Measurements from ENCODE around the gene SDF4.
A peak's percentile ranks its signal among the peaks of the same experiment; 100 is the strongest.
"Not testable (repeated sequence)": the region's sequence is repeated elsewhere in the genome, so short reads cannot be mapped to it uniquely, and the experiment has no call there.

Gene SDF4

DNA sequence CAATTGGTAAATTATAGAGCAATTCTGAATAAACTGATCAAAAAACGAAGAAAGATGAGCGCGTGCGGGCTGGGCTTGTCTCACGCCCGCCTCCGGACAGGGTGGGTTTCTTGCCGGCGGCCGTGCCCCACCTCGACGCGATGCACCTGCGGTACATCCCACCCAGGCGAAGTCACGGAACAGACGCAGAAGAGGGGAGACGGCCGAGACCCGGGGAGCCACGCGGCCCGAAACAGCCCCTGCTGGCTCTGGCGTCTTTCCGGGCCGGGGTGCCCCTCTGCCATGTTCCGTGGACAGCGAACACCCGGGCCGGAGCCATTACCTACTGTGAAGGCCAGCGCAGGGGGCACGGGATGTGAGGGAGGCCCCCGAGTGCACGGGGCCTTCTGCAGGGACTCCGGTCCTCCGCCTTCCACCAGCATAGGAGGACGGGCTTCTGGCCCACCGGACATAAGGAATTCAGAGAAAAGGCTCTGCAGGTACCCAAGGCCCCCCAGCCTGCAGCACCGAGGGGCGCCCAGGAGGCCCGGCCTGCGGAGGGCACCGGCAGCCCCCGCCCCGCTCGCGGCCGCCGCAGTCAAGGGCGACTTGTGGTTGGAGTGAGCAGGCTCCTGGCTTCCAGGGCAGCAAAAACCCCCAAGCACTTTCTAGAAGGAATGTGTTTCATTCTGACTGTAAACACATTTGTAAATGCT is 22.3 kb upstream of the SDF4 start:
- H3K36me3 Mint-ChIP-seq, result peaks cover 37 to 45% of the 10 kb centered on the region in 2 donors
- H3K4me3 Mint-ChIP-seq, result no peak overlapping the region
- H3K27ac Mint-ChIP-seq, result no peak overlapping the region
- DNase-seq (no peak), ATAC-seq (replicated peaks) (no peak)
- peaks cover 14 to 31% of the 10 kb centered on the region in 2 donors for H3K4me1 Mint-ChIP-seq
- no peaks in the 10 kb centered on the region for H3K9me3 Mint-ChIP-seq
- H3K27me3 Mint-ChIP-seq, result no peaks in the 10 kb centered on the region

DNA sequence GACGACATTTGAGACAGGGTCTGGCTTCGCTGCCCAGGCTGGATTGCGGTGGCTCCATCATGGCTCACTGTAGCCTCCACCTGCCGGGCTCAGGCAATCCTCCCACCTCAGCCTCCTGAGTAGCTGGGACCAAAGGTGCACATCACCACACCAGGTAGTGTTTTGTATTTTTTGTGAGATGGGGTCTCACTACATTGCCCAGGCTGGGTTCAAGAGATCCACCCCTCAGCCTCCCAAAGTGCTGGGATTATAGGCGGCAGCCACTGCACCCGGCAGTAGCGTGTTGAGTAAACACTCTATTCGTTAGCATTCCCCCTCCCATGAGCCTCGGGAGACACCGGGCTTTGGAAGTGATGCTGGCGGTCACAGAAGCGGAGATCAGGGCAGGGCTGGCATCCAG is 21.5 kb upstream of the SDF4 start:
- DNase-seq, result no peak
- Mint-ChIP-seq H3K36me3 (peaks cover 32 to 40% of the 10 kb centered on the region in 2 donors), H3K27ac (peak overlapping the region; percentile 21), H3K4me3 (no peak overlapping the region), H3K9me3 (no peaks in the 10 kb centered on the region), H3K27me3 (no peaks in the 10 kb centered on the region), H3K4me1 (peaks cover 13 to 26% of the 10 kb centered on the region in 2 donors)
- no peak for ATAC-seq (replicated peaks)

DNA sequence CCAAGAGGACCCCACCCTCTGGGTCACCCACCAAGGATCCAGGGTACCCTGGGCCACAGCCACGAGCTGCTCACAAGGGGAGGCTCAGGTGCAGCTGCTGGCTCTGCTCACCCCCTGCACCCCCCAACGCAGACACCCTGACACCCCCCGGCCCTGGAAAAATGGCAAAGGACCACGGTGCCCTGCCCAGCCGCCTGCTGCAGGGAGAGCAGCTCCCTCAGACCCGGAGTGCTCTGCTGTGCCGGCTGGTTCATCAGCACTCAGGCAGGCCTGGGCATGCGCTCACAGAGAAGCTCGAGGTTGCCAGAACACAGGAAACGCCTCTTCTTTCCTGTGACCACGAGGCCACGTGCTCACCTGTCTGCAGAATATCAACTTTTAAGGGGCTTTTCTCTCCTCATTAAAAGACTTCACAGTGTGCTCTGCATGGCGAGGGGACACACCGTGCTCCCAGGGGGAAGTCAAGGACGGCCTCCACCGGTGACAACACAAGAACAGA is 19.0 kb upstream of the SDF4 start:
- H3K4me3 Mint-ChIP-seq, result peak overlapping the region; percentile 12 to 59
- H3K36me3 Mint-ChIP-seq, result peaks cover 24 to 29% of the 10 kb centered on the region in 2 donors
- peaks cover 12 to 35% of the 10 kb centered on the region in 2 donors for H3K4me1 Mint-ChIP-seq
- H3K27ac Mint-ChIP-seq, result peak overlapping the region; percentile 94
- peak; percentile 64 for DNase-seq
- no peaks in the 10 kb centered on the region for H3K27me3 Mint-ChIP-seq
- ATAC-seq (replicated peaks), result peak; percentile 88 to 89
- H3K9me3 Mint-ChIP-seq, result no peaks in the 10 kb centered on the region

DNA sequence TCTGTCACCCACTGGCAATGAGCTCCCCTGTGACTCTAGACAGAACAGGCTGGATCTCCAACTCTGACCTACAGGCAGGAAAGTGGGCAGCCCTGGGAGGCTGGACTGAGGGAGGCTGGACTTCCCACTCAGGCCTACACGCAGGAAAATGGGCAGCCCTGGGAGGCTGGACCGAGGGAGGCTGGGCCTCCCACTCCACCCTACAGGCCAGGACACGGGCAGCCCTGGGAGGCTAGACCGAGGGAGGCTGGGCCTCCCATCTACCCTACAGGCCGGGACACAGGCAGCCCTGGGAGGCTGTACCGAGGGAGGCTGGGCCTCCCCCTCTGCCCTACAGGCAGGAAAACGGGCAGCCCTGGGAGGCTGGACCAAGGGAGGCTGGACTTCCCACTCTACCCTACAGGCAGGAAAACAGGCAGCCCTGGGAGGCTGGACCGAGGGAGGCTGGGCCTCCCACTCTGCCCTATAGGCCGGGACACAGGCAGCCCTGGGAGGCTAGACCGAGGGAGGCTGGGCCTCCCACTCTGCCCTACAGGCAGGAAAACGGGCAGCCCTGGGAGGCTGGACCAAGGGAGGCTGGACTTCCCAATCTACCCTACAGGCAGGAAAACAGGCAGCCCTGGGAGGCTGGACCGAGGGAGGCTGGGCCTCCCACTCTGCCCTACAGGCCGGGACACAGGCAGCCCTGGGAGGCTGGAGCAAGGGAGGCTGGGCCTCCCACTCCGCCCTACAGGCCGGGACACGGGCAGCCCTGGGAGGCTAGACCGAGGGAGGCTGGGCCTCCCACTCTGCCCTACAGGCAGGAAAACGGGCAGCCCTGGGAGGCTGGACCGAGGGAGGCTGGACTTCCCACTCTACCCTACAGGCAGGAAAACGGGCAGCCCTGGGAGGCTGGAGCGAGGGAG is 16.5 kb upstream of the SDF4 start:
- DNase-seq; H3K9me3 Mint-ChIP-seq; H3K27ac Mint-ChIP-seq; ATAC-seq (replicated peaks); H3K4me3 Mint-ChIP-seq; H3K27me3 Mint-ChIP-seq: not testable (repeated sequence)
- peaks cover 10 to 15% of the 10 kb centered on the region in 2 donors for H3K36me3 Mint-ChIP-seq
- H3K4me1 Mint-ChIP-seq, result peaks cover 12 to 35% of the 10 kb centered on the region in 2 donors

DNA sequence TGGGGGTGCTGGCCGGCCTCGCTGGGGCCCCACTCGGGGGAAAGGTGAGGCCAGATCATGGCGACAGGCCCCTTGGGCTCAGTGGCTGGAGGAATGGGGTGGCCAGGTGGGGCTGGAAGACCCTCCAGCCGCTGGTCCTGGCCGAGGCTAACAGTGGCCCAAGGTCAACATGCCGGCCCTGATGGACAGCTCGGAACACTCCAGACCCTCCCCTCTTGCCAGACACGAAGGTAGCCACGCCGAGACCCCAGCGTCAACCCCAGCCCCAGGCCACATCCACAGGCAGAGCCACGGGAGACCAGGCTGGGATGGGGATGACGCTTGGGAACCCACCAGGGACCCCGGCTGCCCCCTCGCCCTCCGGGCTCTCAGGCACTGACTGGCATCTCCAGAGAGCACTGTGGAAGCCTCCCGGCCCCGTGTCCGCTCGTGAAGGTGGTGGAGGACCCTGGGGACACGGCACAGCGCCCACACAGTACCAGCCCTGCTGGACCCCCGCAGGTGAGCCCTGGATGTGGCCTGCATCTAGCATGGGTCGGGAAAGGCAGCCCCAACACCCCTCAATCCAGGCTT is 15.6 kb upstream of the SDF4 start:
- H3K4me1 Mint-ChIP-seq, result peaks cover 9 to 29% of the 10 kb centered on the region in 2 donors
- peaks cover 3 to 7% of the 10 kb centered on the region in 2 donors for H3K36me3 Mint-ChIP-seq
- H3K27ac Mint-ChIP-seq, result no peak overlapping the region
- DNase-seq (no peak), ATAC-seq (replicated peaks) (no peak)
- H3K4me3 Mint-ChIP-seq, result no peak overlapping the region
- no peaks in the 10 kb centered on the region for H3K9me3 Mint-ChIP-seq
- H3K27me3 Mint-ChIP-seq, result no peaks in the 10 kb centered on the region

DNA sequence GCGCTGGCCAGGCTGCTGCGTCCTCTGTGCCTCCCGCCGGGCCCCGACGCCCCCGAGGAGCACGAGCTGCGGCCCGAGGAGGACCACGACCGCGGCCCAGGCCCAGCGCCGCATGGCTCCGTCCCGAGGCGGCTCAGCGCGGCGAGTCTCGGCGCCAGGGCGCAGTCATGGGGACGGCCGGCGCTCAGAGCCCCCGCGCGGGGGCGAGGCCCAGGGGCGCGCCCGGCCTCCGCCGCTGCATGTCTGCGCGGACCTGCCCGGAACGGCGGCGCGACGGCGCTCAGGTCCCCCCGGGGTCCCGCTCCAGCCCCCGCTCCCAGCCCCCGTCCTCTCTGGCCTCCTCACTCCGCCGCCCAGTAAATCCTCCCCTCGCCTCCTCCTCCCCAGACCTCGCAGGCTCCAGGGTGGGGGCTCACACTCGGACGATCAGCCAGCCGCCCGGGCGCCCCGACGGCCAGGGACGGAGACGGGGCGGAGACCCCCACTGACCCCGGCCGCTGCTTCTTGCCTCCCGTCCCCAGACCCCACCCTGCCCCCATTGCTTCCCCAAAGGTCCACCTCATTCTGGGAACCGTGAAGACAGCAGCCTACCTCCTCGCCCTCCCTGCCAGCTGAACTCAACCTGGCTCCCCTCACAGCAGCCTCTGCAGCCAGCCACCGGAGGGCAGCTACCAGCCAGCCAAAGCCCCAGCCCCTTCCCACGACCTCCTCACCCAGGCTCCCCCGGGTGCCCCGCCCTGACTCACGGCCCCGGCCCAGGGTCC is 15.0 kb upstream of the SDF4 start, which contains the start of gene C1QTNF12:
Gene C1QTNF12 (minus strand): TSS at position 146 of the 764 bp plus-strand sequence. CDS start 32 bp downstream, at position 114.
- no peak within 1 kb of the TSS for H3K27ac Mint-ChIP-seq
- H3K4me1 Mint-ChIP-seq, result peaks cover 9 to 29% of the 10 kb centered on the region in 2 donors
- no peaks in the 10 kb centered on the region for H3K27me3 Mint-ChIP-seq
- no peak for DNase-seq
- H3K9me3 Mint-ChIP-seq, result no peaks in the 10 kb centered on the region
- no peak for ATAC-seq (replicated peaks)
- H3K4me3 Mint-ChIP-seq, result peak within 1 kb of the TSS in 1 of 2 donors; percentile 11
- peaks cover 1 to 4% of the 10 kb centered on the region in 2 donors for H3K36me3 Mint-ChIP-seq

DNA sequence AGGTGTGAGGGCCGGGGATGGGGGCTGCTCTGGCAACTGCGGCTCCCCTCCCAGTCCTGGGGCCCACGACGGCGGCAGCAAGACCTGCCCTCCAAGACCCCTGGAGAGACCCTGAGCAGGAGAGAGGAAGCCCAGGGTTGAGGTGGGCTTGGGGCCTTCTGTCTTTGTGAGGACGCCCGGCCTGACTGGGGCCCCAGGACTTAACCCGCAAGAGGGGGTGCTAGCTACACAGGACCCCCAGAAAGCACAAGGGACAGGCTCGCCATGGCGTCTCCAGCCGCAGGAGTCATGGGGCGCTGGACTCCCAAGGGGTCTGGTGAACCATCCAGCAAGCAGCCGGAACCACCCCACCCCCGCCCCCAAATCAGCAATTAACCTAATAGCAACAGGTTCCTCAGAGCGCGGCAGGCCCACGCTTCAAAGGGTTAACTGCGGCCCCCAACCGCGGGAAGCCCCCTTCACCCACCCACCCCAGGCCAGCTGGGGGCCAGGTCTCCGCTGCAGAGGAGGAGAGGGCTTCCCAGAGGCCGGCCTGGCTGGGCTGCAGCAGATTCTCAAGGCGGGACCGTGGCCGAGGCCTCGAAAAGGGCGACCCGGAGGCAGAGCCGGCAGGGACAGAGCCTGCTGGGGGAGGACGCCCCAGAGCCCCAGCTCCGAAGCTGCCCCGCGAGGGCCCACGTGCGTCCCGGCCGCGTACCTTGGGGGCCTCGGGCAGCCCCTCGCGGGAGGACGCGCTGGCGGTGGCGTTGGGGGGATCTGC is 14.2 kb upstream of the SDF4 start:
- H3K4me3 Mint-ChIP-seq, result no peak overlapping the region
- H3K36me3 Mint-ChIP-seq, result peaks cover under 1 to 2% of the 10 kb centered on the region in 2 donors
- DNase-seq (no peak), ATAC-seq (replicated peaks) (no peak)
- H3K9me3 Mint-ChIP-seq, result no peaks in the 10 kb centered on the region
- no peak overlapping the region for H3K27ac Mint-ChIP-seq
- H3K4me1 Mint-ChIP-seq, result peaks cover 10 to 25% of the 10 kb centered on the region in 2 donors
- H3K27me3 Mint-ChIP-seq, result no peaks in the 10 kb centered on the region

DNA sequence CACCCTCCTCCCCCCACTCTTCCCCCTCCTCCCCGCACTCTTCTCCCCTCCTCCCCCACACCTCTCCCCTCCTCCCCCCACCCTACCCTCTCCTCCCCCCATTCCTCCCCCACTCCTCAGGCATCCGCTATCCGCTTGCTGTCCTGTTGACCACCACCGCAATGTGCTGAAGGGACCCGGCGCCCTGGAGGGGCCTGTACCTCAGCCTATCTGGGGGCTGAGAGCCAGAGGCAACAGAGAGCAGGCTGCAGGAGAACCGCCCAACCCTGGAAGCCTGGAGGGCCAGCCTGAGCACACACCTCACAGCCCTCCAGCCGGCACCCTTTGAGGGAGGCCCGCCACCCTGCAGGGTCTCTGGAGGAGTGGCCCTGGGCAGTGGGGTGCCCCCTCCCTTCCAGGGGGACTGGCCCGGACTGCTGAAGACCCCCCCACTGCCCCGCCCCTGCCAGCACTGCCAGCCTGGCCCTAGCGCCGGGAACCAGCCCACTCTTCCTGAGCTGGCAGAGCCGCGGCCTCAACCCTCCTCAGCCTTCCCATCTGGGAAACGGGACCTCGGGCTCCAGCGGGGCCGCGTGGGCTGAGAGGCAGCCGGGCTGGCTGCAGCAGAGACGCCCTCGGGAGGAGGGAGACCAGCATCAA is 13.5 kb upstream of the SDF4 start:
- DNase-seq, result no peak
- Mint-ChIP-seq H3K4me3 (no peak overlapping the region), H3K9me3 (no peaks in the 10 kb centered on the region), H3K27ac (no peak overlapping the region), H3K4me1 (peaks cover 9 to 18% of the 10 kb centered on the region in 2 donors), H3K27me3 (peaks cover 0 to 6% of the 10 kb centered on the region in 2 donors), H3K36me3 (no peaks in the 10 kb centered on the region)
- no peak for ATAC-seq (replicated peaks)

DNA sequence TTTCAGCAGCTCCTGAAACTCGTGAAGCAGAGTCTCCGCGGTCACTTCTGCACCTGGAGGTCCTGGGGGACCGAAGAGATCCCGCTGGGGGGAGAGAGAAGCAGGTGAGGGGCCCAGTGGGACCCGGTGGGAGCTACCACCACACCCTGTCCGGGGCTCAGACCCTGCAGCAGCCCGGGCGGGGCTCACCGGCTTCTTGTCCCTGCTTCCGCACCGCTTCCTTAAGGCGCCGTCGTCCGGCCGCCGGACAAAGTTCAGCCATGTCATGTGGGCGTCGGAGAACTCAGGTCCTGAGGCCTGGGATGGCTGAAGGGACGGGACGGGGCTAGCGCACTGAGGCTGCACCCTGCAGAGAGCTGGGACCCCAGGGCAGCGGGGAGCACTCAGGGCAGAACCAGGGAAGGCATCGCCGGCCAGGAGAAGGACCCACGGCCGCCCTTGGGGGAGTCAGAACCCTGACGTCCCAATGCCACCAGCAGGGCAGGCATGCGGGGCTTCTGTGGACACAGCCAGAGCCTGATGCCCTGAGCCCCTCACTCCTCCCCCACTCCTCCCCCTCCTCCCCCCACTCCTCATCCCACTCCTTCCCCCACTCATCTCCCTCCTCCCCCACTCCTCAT is 12.5 kb upstream of the SDF4 start:
- Mint-ChIP-seq H3K27me3 (peaks cover 0 to 6% of the 10 kb centered on the region in 2 donors), H3K4me1 (peaks cover 4 to 9% of the 10 kb centered on the region in 2 donors), H3K4me3 (no peak overlapping the region), H3K36me3 (no peaks in the 10 kb centered on the region), H3K27ac (no peak overlapping the region), H3K9me3 (no peaks in the 10 kb centered on the region)
- no peak for DNase-seq
- no peak for ATAC-seq (replicated peaks)

DNA sequence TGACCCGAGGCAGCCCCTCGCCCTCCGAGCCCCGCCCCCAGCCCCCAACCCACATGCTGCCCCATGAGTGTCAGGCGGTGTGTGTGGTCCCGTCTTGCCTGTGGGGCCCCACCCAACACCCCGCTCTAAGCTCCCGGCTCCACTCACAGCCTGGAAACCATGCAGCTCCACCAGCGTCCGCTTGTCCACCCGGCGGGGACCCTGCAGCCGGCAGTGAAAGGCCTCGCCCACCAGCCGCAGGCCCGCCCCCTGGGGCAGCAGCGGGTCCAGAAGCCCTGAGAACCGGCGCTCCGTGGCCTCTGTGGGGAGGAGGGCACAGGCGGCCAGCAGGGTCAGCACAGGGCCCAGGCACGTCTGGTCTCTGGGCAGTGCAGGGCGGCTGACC is 12.0 kb upstream of the SDF4 start:
- ATAC-seq (replicated peaks) (no peak), DNase-seq (no peak)
- no peaks in the 10 kb centered on the region for H3K36me3 Mint-ChIP-seq
- H3K27ac Mint-ChIP-seq, result no peak overlapping the region
- H3K27me3 Mint-ChIP-seq, result peaks cover 0 to 6% of the 10 kb centered on the region in 2 donors
- no peaks in the 10 kb centered on the region for H3K9me3 Mint-ChIP-seq
- no peak overlapping the region for H3K4me3 Mint-ChIP-seq
- peaks cover 4 to 12% of the 10 kb centered on the region in 2 donors for H3K4me1 Mint-ChIP-seq

DNA sequence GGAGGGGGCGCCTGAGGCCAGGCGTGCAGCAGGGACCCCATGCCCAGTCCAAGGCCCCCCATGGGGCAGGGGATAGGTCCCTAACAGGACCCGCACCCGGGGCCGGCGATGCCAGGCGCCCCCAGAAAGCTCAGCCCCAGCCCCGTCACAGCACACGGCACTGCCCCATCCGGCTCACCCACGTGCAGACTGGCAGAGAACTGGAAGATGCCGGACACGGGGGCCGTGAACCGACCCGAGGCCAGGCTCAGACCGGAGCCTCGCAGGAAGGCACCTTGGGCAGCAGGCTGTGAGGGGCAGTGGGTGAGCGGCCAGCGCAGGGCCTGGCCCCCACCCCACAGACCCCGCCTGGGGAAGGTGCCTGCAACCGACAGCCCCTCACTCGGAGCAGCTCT is 11.5 kb upstream of the SDF4 start:
- Mint-ChIP-seq H3K27ac (no peak overlapping the region), H3K4me1 (peaks cover 6 to 17% of the 10 kb centered on the region in 2 donors), H3K4me3 (no peak overlapping the region), H3K36me3 (no peaks in the 10 kb centered on the region), H3K9me3 (no peaks in the 10 kb centered on the region), H3K27me3 (peaks cover 0 to 6% of the 10 kb centered on the region in 2 donors)
- DNase-seq (no peak), ATAC-seq (replicated peaks) (no peak)

DNA sequence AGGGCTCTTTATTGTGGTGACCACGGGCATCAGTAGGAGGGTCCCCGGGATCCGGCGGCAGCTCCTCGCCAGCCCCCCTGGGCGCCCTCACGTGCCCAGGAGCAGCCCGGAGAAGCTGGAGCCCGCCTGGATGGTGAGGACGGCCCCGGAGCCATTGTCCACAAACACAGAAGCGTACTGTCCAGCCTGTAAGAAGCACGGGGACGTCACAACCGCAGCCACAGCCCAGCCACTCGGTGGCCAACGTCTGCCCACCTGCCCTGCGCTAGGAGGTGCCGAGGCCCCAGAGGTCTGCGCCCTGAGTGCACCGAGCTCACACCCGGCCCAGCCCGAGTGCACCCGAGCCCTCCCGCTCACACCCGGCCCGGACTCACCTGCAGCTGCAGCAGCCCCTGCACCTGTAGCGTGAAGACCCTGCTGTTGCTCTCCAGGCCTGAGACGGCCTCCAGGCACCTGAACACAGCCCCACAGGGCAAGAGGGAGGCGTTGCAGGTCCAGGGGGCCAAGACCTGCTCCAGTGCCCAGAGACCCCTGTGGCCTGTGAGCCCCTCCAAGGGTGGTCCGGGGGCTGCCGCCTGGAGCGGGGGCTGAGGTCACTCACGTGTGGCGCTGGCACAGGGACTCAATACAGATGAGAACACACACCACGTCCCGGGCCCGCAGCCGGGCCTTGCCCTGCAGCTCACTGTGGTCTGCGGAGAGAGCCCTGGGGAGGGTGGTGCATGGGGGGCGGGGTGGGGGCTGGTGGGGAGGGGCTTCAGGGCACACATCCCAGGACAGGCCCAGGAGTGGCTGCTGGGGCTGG is 10.9 kb upstream of the SDF4 start:
- DNase-seq (no peak), ATAC-seq (replicated peaks) (no peak)
- Mint-ChIP-seq H3K9me3 (no peaks in the 10 kb centered on the region), H3K4me3 (no peak overlapping the region), H3K27me3 (peaks cover 0 to 6% of the 10 kb centered on the region in 2 donors), H3K36me3 (no peaks in the 10 kb centered on the region), H3K27ac (no peak overlapping the region), H3K4me1 (peaks cover 6 to 19% of the 10 kb centered on the region in 2 donors)

Data from stimulated activated naive B cell treated with anti-CD40 and anti-IgM and Interleukin-4, amounts not matched to agents 10 μg/mL and 1 μg/mL and 100 μg/mL, for 72 hours (primary cell).